NCI-H1930 (cell line): ENCODE measurements around the gene GMNC.

Source experiments
- DNase-seq, 2 experiments: peaks; one replicate each; lab custom pipeline; 2025; lab: John Stamatoyannopoulos, UW

GMNC gene

DNA sequence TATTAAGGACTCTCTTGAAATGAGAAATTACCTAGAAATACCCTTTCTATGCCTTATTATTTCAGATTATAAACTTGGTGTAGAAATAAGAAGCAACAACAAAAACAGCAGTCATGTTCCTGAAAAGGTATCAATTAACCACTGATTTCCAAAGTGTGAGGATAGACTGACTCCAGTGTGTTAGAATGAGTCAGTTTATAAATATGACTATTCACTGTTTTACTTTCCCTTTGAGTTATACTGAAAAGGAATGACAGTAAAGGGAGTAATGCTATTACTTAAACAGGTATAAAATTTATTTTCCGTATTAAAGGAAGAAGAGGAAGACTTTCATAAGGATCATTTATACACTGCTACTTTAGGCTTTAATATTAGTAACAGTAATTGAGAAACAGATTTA lies 12.9 kb downstream of the GMNC start:
- DNase-seq = no peak

DNA sequence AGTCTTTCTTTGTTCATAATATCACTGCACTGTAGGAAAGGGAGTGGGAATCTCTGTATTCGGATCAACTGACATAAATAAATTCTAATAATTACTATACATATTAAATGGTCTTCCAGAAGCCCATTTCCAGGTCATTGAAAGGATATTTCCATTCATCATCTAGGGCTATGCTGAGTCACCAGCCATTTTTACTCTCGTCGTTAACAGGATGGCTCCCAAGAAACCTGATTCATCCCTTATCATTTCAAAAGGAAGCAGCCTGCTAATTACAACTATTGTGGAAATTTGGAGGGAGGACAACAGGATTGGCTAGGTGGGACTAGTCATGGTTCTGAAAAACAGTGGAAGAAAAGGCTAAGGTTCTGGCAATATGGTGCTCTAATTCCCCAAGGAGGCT lies 13.6 kb downstream of the GMNC start:
- DNase-seq = no peak

DNA sequence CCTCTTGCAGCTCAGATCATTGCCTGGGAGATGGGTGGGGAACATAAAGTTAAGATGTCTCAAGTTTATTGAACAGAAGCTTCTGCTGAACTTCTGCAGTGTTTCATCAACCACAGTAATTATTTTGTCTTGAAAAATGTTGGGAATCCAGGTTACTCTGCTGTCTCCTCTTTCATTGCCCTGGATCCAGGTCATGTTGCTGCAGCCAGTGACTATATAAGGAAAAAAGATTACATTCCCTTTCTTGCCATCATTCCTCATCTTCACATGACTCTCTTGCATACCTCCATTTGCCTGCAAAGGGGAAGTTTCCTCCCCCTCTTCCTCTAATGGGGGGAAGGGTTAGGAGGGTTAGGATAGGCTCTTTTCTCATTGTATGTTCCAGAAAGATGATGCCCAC lies 15.1 kb downstream of the GMNC start:
- DNase-seq = no peak

DNA sequence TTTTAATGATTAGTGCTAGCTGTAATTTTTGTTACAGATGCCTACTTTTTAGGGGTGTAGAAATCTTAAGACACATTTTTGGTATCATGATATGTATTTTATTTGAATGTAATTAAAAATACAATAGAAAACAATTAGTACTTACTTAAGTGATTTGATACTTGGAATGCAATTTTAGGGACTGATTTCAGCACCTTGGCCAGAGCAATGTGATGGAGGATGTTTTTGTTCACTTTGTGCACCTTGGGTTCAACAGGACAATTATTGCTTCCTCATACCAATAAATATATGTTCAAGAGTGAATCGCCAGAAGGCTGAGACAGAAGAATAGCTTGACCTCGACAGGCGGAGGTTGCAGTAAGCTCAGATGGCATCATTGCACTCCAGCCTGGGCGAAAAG lies 22.3 kb downstream of the GMNC start:
- DNase-seq = no peak

DNA sequence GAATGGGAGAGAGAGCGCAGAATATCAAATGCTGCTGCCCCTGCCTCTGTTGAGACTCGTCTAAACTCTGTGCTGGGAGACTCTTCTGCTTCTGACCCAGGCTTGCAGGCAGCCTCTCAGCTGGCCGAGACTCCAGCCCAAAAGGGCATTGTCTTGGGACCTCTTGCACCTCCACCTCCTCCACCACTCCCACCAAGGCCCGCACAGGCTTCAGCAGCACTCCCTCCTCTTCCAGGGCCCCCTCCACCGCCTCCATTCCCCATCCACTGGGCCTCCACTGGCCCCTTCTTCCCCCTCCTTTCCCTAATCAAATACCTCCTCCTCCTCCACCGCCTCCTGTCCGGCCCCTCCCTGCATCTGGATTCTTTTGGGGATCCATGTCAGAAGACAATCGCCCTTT lies 31.3 kb downstream of the GMNC start:
- DNase-seq = no peak

DNA sequence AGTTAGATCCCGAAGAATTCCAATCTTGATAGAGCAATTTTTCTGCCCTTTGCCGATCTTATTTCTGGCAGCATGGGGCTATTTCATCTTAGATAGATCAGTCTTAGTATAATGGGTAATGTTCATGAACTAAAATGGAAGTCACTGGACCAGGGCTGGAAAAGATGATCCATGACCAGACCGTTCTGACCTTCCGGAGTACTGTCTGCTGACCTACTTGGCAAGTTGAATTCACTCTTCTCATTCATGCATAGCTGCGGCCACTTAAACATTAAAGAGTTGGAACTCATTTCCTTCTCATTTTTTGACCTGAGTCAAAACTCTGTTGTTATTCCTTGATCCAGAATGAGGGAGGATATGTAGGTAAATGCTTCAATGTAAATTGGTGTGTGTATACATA lies 32.5 kb downstream of the GMNC start:
- DNase-seq = no peak

DNA sequence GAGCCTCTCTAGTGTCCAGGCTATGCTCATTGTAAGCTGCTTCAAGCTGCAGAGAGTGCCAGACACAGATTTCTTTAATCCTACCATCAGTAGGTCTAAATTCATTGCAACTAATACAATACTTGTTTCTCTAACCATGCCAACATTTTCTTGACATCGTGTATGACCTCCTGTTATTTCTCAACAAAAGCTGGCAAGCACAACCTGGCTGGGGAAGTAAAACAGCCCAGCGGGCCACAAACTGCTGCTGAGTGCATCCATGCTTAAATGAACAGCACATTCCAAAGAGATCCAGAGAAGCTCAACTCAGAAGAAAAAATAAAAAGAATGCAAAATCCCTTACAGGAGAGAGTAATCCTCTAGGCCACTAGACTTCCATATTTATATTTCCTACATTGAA lies 36.5 kb downstream of the GMNC start:
- no peak for DNase-seq

DNA sequence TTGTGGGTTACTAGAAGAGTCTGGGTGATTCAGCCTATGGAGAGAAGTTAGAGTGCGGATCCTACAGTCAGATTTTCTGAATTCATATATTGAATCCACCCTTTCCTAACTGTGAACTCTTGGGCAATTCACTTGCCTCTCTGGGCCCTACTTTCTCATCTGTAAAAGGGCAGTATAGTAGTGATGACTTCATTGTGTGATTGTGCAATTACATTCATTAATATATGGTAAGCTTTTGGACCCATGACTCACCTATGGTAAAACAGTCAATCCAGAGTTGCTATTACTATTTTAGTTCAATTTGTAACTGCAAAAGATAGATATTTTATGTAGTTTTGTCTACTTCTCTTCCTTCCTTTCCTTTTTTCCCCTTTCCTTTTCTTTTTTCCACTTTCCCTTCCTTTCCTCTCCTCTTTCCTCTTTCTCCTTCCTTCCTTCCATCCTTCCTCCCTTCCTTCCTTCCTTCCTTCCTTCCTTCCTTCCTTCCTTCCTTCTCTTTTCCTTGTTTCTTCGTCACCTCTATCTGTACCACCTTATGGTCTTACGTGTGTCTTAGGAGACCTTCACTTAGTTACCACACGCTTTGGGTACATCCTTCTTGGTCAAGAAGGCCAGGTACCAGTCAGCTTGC lies 37.0 kb downstream of the GMNC start:
- DNase-seq = no peak

DNA sequence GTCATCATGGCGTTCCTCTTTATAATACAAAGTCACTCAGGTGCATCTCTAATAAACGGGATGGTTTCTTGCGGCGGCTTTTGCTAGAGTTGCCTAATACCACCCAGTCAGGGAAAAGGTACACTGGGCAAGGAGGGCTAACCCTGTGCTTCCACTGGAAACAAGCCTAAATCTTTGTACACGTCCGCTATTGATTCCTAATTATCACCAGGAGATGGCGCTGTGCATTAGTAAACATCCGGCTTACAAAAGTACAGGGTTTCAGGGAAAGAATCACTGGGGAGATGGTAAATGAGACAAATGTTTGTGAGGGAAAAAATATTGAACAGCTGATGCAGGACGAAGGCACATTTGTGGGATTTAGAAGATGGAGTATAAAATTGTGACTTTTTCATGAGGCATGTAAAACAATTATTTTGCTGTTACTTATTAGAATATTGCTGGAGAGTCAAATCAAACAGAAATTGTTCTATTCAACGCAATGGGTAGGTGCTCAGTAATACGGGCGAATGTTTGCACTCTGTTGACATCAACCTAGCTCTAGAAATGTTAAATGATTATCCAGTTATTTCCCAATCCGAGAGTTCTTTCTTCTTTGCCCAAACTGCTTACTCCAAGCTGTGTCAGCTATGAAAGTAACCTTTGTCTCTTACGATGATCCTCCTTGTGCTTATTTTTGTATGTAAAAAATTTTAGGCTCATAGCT lies 50.6 kb downstream of the GMNC start:
- no peak for DNase-seq

DNA sequence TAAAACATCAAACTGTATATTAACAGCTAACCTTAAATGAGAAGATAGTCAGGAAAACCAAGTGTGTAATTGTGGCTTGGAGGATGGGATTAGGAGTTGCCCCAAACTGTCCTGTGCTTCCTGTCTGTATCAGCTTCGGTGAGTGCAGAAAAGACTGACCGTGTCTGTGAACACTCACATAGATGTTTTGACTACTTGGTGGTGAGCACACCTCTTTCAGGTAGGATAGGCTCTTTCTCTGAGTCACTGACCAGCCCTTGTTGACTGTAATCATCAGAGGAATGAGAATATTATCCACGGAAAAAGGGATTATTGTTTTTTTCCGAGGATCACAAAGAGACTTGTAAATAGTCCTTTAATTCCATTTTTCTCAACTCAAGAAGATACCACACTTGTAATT lies 51.5 kb downstream of the GMNC start:
- no peak for DNase-seq

DNA sequence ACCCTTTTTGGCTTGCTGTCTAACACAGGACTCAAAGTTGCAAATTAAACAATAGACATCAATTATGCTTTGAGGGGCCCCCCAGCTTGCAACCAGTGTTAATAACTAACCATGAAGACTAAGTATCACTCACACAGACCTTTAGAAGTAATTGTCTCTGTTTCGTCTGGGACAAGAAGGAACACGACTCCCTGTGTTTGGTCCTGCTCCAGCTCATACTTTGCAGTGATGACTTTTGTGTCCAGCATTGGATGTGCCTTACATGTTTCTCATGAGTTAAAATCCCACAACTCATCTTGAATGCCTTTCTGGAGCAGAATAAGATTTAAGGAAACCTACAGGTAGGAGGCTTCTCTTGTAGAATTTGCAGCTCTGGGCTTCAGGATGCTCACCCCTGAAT lies 53.1 kb downstream of the GMNC start:
- DNase-seq = no peak

DNA sequence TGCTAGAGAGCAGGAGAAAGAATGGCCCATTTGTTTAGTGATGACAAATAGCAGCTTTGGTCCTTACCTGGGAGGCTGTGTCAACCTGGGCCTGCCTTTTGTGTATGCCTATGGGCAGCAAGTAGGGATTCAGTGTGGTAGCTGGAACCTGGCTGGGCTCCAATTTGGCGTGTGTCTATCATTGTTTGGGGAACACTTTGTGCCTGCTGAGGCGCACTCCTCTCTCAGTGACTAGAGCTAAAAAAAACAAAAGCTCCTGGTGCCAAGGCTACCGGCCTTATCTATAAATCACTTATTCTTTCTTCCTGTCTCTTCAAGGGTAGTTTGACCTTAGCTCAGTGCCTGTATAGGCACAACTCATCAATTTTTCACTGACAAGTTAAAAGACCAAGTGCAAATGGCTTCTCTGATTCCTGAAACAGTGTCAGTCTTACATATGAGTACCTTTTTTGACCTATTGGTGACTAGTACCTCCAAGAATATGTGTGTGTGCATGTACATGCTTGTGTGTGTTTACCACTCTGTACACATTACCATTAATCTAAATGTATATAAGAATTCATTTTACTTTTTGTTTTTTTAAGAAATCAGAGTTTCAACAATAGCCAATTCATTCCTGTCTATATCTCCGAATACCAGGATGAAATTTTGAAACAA lies 54.6 kb downstream of the GMNC start:
- no peak for DNase-seq
